NCI-H2081 (cell line): ENCODE measurements around the gene ERCC5.

Source experiments
- DNase-seq, 2 experiments: peaks; one replicate each; lab custom pipeline; 2025; lab: John Stamatoyannopoulos, UW

ERCC5 gene

GRCh38 chr13:102845630-102846260 lies at the start of gene ERCC5:
Gene ERCC5, plus strand, starts transcription at chr13:102846032. Its CDS starts 235 bp downstream, at chr13:102846267.
- DNase-seq: peak; percentile 92 to 97

GRCh38 chr13:102798581-102799425 lies 47.0 kb upstream of the ERCC5 start, which contains the start of the genes BIVM and POGLUT2:
Gene BIVM, plus strand, starts transcription at chr13:102799119. Its CDS starts 8,149 bp downstream, at chr13:102807268.
Gene POGLUT2, minus strand, starts transcription at chr13:102798976. Its CDS starts 306 bp downstream, at chr13:102798670.
- DNase-seq: peak; percentile 87 to 96

- DNase-seq: peak in 1 of 2 experiments; percentile 4
Measured at GRCh38 chr13:102799426-102800144, 46.2 kb upstream of the ERCC5 start.

GRCh38 chr13:102800145-102801041 lies 45.4 kb upstream of the ERCC5 start:
- DNase-seq: peak; percentile 78 to 79

- no peak for DNase-seq
Measured at GRCh38 chr13:102805680-102806079, 40.2 kb upstream of the ERCC5 start.

GRCh38 chr13:102807699-102808098 lies 38.1 kb upstream of the ERCC5 start:
- no peak for DNase-seq

- no peak for DNase-seq
Measured at GRCh38 chr13:102812611-102813287, 33.1 kb upstream of the ERCC5 start.

- no peak for DNase-seq
Measured at GRCh38 chr13:102814025-102814607, 31.7 kb upstream of the ERCC5 start.

GRCh38 chr13:102814793-102815192 lies 31.0 kb upstream of the ERCC5 start:
- no peak for DNase-seq

GRCh38 chr13:102815788-102816187 lies 30.0 kb upstream of the ERCC5 start:
- DNase-seq: no peak

GRCh38 chr13:102816708-102817107 lies 29.1 kb upstream of the ERCC5 start:
- DNase-seq: no peak

GRCh38 chr13:102817241-102817640 lies 28.6 kb upstream of the ERCC5 start:
- no peak for DNase-seq

GRCh38 chr13:102817907-102818306 lies 27.9 kb upstream of the ERCC5 start:
- DNase-seq: no peak

- DNase-seq: no peak
Measured at GRCh38 chr13:102825400-102825799, 20.4 kb upstream of the ERCC5 start.

- DNase-seq: no peak
Measured at GRCh38 chr13:102825921-102826706, 19.7 kb upstream of the ERCC5 start.

- DNase-seq: peak in 1 of 2 experiments; percentile 2
Measured at GRCh38 chr13:102830646-102831045, 15.2 kb upstream of the ERCC5 start.

- no peak for DNase-seq
Measured at GRCh38 chr13:102836471-102836870, 9.4 kb upstream of the ERCC5 start.

GRCh38 chr13:102838273-102838672 lies 7.6 kb upstream of the ERCC5 start:
- DNase-seq: no peak

- DNase-seq: no peak
Measured at GRCh38 chr13:102838982-102839381, 6.8 kb upstream of the ERCC5 start.

- DNase-seq: no peak
Measured at GRCh38 chr13:102839462-102839861, 6.4 kb upstream of the ERCC5 start.
